Measurements from ENCODE around the gene BORCS8.
"Not testable (repeated sequence)": the region's sequence is repeated elsewhere in the genome, so short reads cannot be mapped to it uniquely, and the experiment has no call there.

Gene BORCS8

GRCh38 chr19:19135713-19136112, 56.2 kb downstream of the BORCS8 start:
- not testable (repeated sequence) for H3K27me3 Mint-ChIP-seq (ENCODE audit: low read depth); H3K27ac Mint-ChIP-seq; H3K4me3 Mint-ChIP-seq; H3K9me3 Mint-ChIP-seq
- H3K4me1 Mint-ChIP-seq (ENCODE audit: low read depth), result peaks cover 28% of the 10 kb centered on the region
- peaks cover 13% of the 10 kb centered on the region for H3K36me3 Mint-ChIP-seq (ENCODE audit: low read depth)

GRCh38 chr19:19134687-19135158, 57.2 kb downstream of the BORCS8 start:
- H3K27ac Mint-ChIP-seq, result no peak overlapping the region
- H3K36me3 Mint-ChIP-seq (ENCODE audit: low read depth), result peaks cover 13% of the 10 kb centered on the region
- H3K4me3 Mint-ChIP-seq, result no peak overlapping the region
- H3K9me3 Mint-ChIP-seq, result peaks cover 8% of the 10 kb centered on the region
- peaks cover 28% of the 10 kb centered on the region for H3K4me1 Mint-ChIP-seq (ENCODE audit: low read depth)
- H3K27me3 Mint-ChIP-seq (ENCODE audit: low read depth), result no peaks in the 10 kb centered on the region

- H3K9me3 Mint-ChIP-seq, result peaks cover 8% of the 10 kb centered on the region
Observed at GRCh38 chr19:19133985-19134384, 58.0 kb downstream of the BORCS8 start.

GRCh38 chr19:19132912-19133311, 59.0 kb downstream of the BORCS8 start:
- Mint-ChIP-seq H3K27ac (no peak overlapping the region), H3K27me3 (ENCODE audit: low read depth) (no peaks in the 10 kb centered on the region), H3K9me3 (peaks cover 8% of the 10 kb centered on the region), H3K4me3 (no peak overlapping the region), H3K36me3 (ENCODE audit: low read depth) (peaks cover 14% of the 10 kb centered on the region), H3K4me1 (ENCODE audit: low read depth) (peaks cover 11% of the 10 kb centered on the region)

More at GRCh38 chr19:19133985-19134384, 58.0 kb downstream of the BORCS8 start:
- peaks cover 22% of the 10 kb centered on the region for H3K4me1 Mint-ChIP-seq (ENCODE audit: low read depth)
- H3K4me3 Mint-ChIP-seq, result no peak overlapping the region
- no peak overlapping the region for H3K27ac Mint-ChIP-seq
- H3K36me3 Mint-ChIP-seq (ENCODE audit: low read depth), result peaks cover 13% of the 10 kb centered on the region
- no peaks in the 10 kb centered on the region for H3K27me3 Mint-ChIP-seq (ENCODE audit: low read depth)

- H3K9me3 Mint-ChIP-seq, result peaks cover 8% of the 10 kb centered on the region
Observed at GRCh38 chr19:19131989-19132388, 60.0 kb downstream of the BORCS8 start.

More at GRCh38 chr19:19131989-19132388, 60.0 kb downstream of the BORCS8 start:
- Mint-ChIP-seq H3K4me3 (no peak overlapping the region), H3K4me1 (ENCODE audit: low read depth) (peaks cover 5% of the 10 kb centered on the region), H3K36me3 (ENCODE audit: low read depth) (peaks cover 15% of the 10 kb centered on the region), H3K27me3 (ENCODE audit: low read depth) (no peaks in the 10 kb centered on the region), H3K27ac (no peak overlapping the region)
